Neuronal stem cell (in vitro differentiated cells): Measurements from ENCODE around the gene WHRN.

Source experiments
- DNase-seq: peaks from one replicate; pipeline ENCODE4 v3.0.0-alpha.2; 2013; ENCODE audit warnings: low spot score
- H2AFZ ChIP-seq: one replicate; pipeline ENCODE4 v1.6.1; 2013; ENCODE audit warnings: mild to moderate bottlenecking, low read length, inconsistent platforms
- H2AK5ac ChIP-seq: 2 replicates; pipeline ENCODE4 v1.6.1; 2013; ENCODE audit warnings: low read depth, mild to moderate bottlenecking, inconsistent platforms, low read length, moderate library complexity, mixed read lengths
- H2BK120ac ChIP-seq: 2 replicates; pipeline ENCODE4 v1.6.1; 2013; ENCODE audit warnings: low read depth, mild to moderate bottlenecking, inconsistent platforms, low read length, moderate library complexity, mixed read lengths
- H2BK12ac ChIP-seq: one replicate; pipeline ENCODE4 v1.6.1; 2013; ENCODE audit warnings: low read length, inconsistent platforms
- H2BK15ac ChIP-seq: 2 replicates; pipeline ENCODE4 v1.6.1; 2013; ENCODE audit warnings: mild to moderate bottlenecking, low read length, inconsistent platforms, mixed read lengths
- H2BK5ac ChIP-seq: one replicate; pipeline ENCODE4 v1.6.1; 2013; ENCODE audit warnings: inconsistent platforms, mild to moderate bottlenecking, low read length, moderate library complexity
- H3K14ac ChIP-seq: one replicate; pipeline ENCODE4 v1.6.1; 2013; ENCODE audit warnings: low read length, inconsistent platforms
- H3K18ac ChIP-seq: 2 replicates; pipeline ENCODE4 v1.6.1; 2013; ENCODE audit warnings: low read length, inconsistent platforms
- H3K23ac ChIP-seq: 2 replicates; pipeline ENCODE4 v1.6.1; 2013; ENCODE audit warnings: low read depth, mild to moderate bottlenecking, mixed read lengths, low read length, inconsistent platforms; ENCODE audit not compliant: poor library complexity
- H3K27ac ChIP-seq: replicated peaks from 3 replicates; pipeline ENCODE4 v1.5.1; 2013; ENCODE audit warnings: low read length, inconsistent platforms
- H3K27me3 ChIP-seq, 3 experiments: 2 replicates each; pipeline ENCODE4 v1.6.1; 2013; ENCODE audit warnings: low read length in 3 of 3, mild to moderate bottlenecking in 2 of 3, inconsistent platforms in 1 of 3, low read depth in 1 of 3, mixed read lengths in 1 of 3, moderate library complexity in 1 of 3; ENCODE audit not compliant: control insufficient read depth in 3 of 3, insufficient read depth in 3 of 3
- H3K36me3 ChIP-seq, 2 donors: replicated peaks in 1 of 2; 2 replicates each; pipeline ENCODE4 v1.6.1; 2013; ENCODE audit warnings: low read length in 2 of 2; ENCODE audit not compliant: control insufficient read depth in 2 of 2, insufficient read depth in 2 of 2
- H3K4ac ChIP-seq: 2 replicates; pipeline ENCODE4 v1.6.1; 2013; ENCODE audit warnings: inconsistent platforms, mild to moderate bottlenecking, low read length, moderate library complexity
- H3K4me1 ChIP-seq, 2 donors: 1 replicate in 1 of 2; 2 replicates in 1 of 2; pipeline ENCODE4 v1.6.1; 2013; ENCODE audit warnings: low read length in 2 of 2, low read depth in 1 of 2; ENCODE audit not compliant: control insufficient read depth in 2 of 2, insufficient read depth in 1 of 2
- H3K4me2 ChIP-seq: one replicate; pipeline ENCODE4 v1.6.1; 2013; ENCODE audit warnings: mild to moderate bottlenecking, low read length, inconsistent platforms; ENCODE audit not compliant: insufficient read depth, poor library complexity, severe bottlenecking
- H3K4me3 ChIP-seq, 2 donors: 2 replicates each; pipeline ENCODE4 v1.5.1; 2013; ENCODE audit warnings: low read length in 2 of 2, mild to moderate bottlenecking in 2 of 2, inconsistent platforms in 1 of 2, moderate library complexity in 1 of 2
- H3K79me1 ChIP-seq: one replicate; pipeline ENCODE4 v1.6.1; 2013; ENCODE audit warnings: low read depth, mild to moderate bottlenecking, inconsistent platforms, low read length, moderate library complexity
- H3K9ac ChIP-seq: one replicate; pipeline ENCODE4 v1.6.1; 2013; ENCODE audit warnings: mild to moderate bottlenecking, low read depth, low read length, inconsistent platforms; ENCODE audit not compliant: poor library complexity
- H3K9me3 ChIP-seq, 2 donors: replicated peaks in 1 of 2; 2 replicates each; pipeline versions ENCODE3 to v1.6.1; 2013; ENCODE audit warnings: low read length in 2 of 2, mild to moderate bottlenecking in 2 of 2, inconsistent platforms in 1 of 2, low read depth in 1 of 2, mixed read lengths in 1 of 2, moderate library complexity in 1 of 2; ENCODE audit not compliant: control insufficient read depth in 2 of 2, insufficient read depth in 1 of 2
- H4K8ac ChIP-seq: one replicate; pipeline ENCODE4 v1.6.1; 2013; ENCODE audit warnings: low read depth, mild to moderate bottlenecking, inconsistent platforms, low read length, moderate library complexity
- H4K91ac ChIP-seq: one replicate; pipeline ENCODE4 v1.6.1; 2013; ENCODE audit warnings: low read length, low read depth, mild to moderate bottlenecking, inconsistent platforms; ENCODE audit not compliant: poor library complexity
- WGBS, 2 donors: extraction: QIAGEN DNeasy Blood & Tissue Kit; methylation state at CpG; one replicate each; pipeline ENCODE4 v1.1.7; 2013; ENCODE audit warnings: missing lambda C conversion rate in 2 of 2, mixed read lengths in 1 of 2; ENCODE audit not compliant: insufficient read length in 2 of 2, insufficient replicate concordance in 1 of 2; ENCODE audit errors: extremely low coverage in 2 of 2; 5-methylcytosine and 5-hydroxymethylcytosine counted together

The WHRN gene

GRCh38 chr9:114467910-114468309, 37.4 kb downstream of the WHRN start:
- Histone ChIP-seq H2BK5ac (no peak overlapping the region), H3K4me1 (no peaks in the 10 kb centered on the region), H2BK120ac (no peak overlapping the region), H2BK12ac (no peak overlapping the region), H3K4me3 (no peak overlapping the region), H3K27ac (no peak overlapping the region), H3K4ac (no peak overlapping the region), H2AK5ac (no peak overlapping the region), H3K14ac (no peak overlapping the region), H3K27me3 (no peaks in the 10 kb centered on the region), H3K36me3 (no peaks in the 10 kb centered on the region), H4K8ac (no peak overlapping the region), H2BK15ac (no peak overlapping the region), H3K18ac (no peak overlapping the region), H2AFZ (no peak overlapping the region), H3K23ac (no peak overlapping the region), H4K91ac (no peak overlapping the region), H3K9ac (no peak overlapping the region), H3K4me2 (no peak overlapping the region), H3K9me3 (no peaks in the 10 kb centered on the region), H3K79me1 (no peaks in the 10 kb centered on the region)
- no CpG with 5 or more reads among the region's 2 CpGs for WGBS, 2 donors
- no peak for DNase-seq

- Histone ChIP-seq H3K9ac (no peak overlapping the region), H3K4ac (no peak overlapping the region), H2AFZ (no peak overlapping the region), H2BK15ac (no peak overlapping the region), H3K4me2 (no peak overlapping the region), H2BK120ac (no peak overlapping the region), H3K27ac (no peak overlapping the region), H3K79me1 (no peaks in the 10 kb centered on the region), H3K9me3 (no peaks in the 10 kb centered on the region), H4K8ac (no peak overlapping the region), H2AK5ac (no peak overlapping the region), H3K18ac (no peak overlapping the region), H3K36me3 (no peaks in the 10 kb centered on the region), H3K27me3 (no peaks in the 10 kb centered on the region), H3K4me3 (no peak overlapping the region), H3K23ac (no peak overlapping the region), H2BK5ac (no peak overlapping the region), H4K91ac (no peak overlapping the region), H3K14ac (no peak overlapping the region), H3K4me1 (no peaks in the 10 kb centered on the region), H2BK12ac (no peak overlapping the region)
- WGBS, 2 donors, result no CpG with 5 or more reads among the region's 19 CpGs
- no peak for DNase-seq
Measured at GRCh38 chr9:114467226-114467750, 38.0 kb downstream of the WHRN start.

DNA sequence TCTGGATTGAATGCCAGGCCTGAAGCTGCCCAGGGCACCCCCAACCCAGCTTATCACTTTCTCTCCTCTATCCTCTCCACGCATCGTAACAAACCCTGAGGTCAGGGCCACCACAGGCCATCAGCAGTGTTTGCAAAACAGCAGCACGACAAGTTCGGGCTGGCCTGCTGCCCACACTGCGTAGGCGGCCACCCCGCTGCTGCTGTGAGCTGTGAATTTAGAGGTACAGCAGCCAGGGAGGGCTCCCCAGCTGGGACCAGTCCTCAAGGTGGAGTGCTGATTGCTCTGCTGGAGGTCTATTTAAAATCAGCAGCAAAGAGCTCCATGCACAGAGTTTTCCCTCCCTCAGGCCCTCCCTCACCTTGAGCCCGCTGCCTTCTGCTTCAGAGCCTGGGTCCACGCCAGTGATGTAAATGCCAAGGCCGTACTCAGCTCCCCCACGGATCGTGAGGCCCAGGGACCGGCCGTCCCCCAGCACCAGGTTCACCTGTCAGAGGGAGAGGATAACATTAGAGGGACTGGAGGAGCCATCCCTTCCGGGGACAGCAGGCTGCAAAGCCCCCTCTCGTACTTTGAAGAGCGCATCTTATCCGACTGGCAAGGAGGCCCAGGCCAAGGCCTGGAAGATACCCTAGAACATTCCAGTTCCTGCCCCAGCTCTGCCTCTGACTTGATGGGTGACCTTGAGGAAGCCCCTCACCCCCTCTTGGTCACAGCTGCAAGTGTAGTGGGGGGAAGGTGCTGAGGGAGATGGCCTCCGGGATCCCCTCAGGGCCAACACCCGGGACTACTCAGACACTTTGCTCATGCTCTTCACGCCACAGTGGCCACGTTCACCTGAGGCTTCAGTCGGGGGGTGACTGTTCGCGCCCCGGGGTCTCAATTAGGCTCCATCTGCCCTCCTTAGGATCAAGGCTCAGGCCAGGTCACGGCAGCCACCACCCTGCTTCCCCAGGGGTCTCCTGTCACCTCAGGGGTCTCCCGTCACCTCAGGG, 39.1 kb downstream of the WHRN start:
- no peaks in the 10 kb centered on the region for H3K27me3 ChIP-seq
- H2BK120ac ChIP-seq, result no peak overlapping the region
- no peak overlapping the region for H2BK5ac ChIP-seq
- no peak overlapping the region for H4K8ac ChIP-seq
- no peak overlapping the region for H3K23ac ChIP-seq
- no peaks in the 10 kb centered on the region for H3K9me3 ChIP-seq
- H3K4me2 ChIP-seq, result no peak overlapping the region
- no peak overlapping the region for H3K14ac ChIP-seq
- H2AK5ac ChIP-seq, result no peak overlapping the region
- no peak overlapping the region for H2AFZ ChIP-seq
- no peaks in the 10 kb centered on the region for H3K79me1 ChIP-seq
- no peaks in the 10 kb centered on the region for H3K4me1 ChIP-seq
- H3K9ac ChIP-seq, result no peak overlapping the region
- no peak overlapping the region for H3K27ac ChIP-seq
- no peak overlapping the region for H3K18ac ChIP-seq
- no peak overlapping the region for H3K4me3 ChIP-seq
- H3K4ac ChIP-seq, result no peak overlapping the region
- WGBS, 2 donors, result no CpG with 5 or more reads among the region's 28 CpGs
- no peak overlapping the region for H4K91ac ChIP-seq
- no peak for DNase-seq
- H2BK12ac ChIP-seq, result no peak overlapping the region
- H2BK15ac ChIP-seq, result no peak overlapping the region
- no peaks in the 10 kb centered on the region for H3K36me3 ChIP-seq

DNA sequence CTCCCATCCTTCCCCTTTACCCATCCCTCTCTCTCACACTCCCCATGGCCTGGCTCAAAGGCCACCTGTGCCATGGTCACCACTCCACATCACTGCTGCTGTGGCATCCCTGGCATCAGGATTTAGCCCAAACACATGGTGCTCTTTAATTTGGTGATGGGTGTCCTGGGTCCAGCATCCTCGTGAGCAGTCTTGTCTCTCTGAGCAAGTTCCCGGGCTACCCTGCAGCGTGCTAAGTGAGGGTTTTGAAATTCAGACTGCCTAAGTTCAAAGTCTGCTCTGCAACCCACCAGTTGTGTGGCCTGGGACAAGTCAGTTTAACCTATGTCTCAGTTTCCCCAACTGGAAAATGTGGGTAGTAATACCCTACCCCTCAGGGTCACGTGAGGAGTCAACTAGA, 39.9 kb downstream of the WHRN start:
- Histone ChIP-seq H3K4me3 (no peak overlapping the region), H3K18ac (no peak overlapping the region), H4K91ac (no peak overlapping the region), H3K27ac (no peak overlapping the region), H3K14ac (no peak overlapping the region), H2AFZ (no peak overlapping the region), H3K4ac (no peak overlapping the region), H3K27me3 (no peaks in the 10 kb centered on the region), H3K4me1 (peaks cover 0 to 3% of the 10 kb centered on the region in 2 donors), H3K9ac (no peak overlapping the region), H2BK15ac (no peak overlapping the region), H3K79me1 (no peaks in the 10 kb centered on the region), H3K36me3 (no peaks in the 10 kb centered on the region), H2BK5ac (no peak overlapping the region), H2AK5ac (no peak overlapping the region), H4K8ac (no peak overlapping the region), H2BK12ac (no peak overlapping the region), H2BK120ac (no peak overlapping the region), H3K4me2 (no peak overlapping the region), H3K9me3 (no peaks in the 10 kb centered on the region), H3K23ac (no peak overlapping the region)
- no CpG with 5 or more reads among the region's 4 CpGs for WGBS, 2 donors
- DNase-seq, result no peak
